Endothelial cell of umbilical vein (primary cell): ENCODE results near the gene ARL10. TPM values are rescaled to one million over a fixed set of nuclear protein-coding genes. Genes with fewer than 3 reads are reported as not detected.

Experiments used
- BruUV-seq: library from RNA; stranded (reverse); fragments of 400-500 nt; replicated peaks from 2 replicates; lab custom pipeline; 2021; lab: Mats Ljungman, UMichigan
- CTCF ChIA-PET: fragments of 300-600, 350-600 bp; sonication (Branson Sonifier 250); formaldehyde crosslinking; loops from one replicate; lab custom pipeline; 2021; ENCODE audit warnings: antibody characterized with exemption, inconsistent platforms; lab: Charles Lee
- POLR2A ChIA-PET: fragments of 300-600, 350-600 bp; sonication (Branson Sonifier 250); formaldehyde crosslinking; loops from one replicate; lab custom pipeline; 2021; ENCODE audit warnings: antibody characterized with exemption, inconsistent platforms; lab: Charles Lee
- DNase-seq: peaks from one replicate; pipeline ENCODE4 v3.0.0-alpha.2; 2011; ENCODE audit warnings: low read depth, low spot score
- FAIRE-seq: peaks from 2 replicates; lab custom pipeline; 2011; peaks lifted over from hg19 to GRCh38; lab: Jason Lieb, UNC
- H2AFZ ChIP-seq: 2 replicates; pipeline ENCODE4 v1.6.0; 2012; ENCODE audit warnings: low read depth, low read length, control low read depth, inconsistent platforms
- H3K27ac ChIP-seq: 2 replicates; pipeline ENCODE4 v1.5.1; 2011; ENCODE audit warnings: low read depth, mild to moderate bottlenecking, control low read depth, low read length, moderate library complexity; ENCODE audit not compliant: insufficient read depth
- H3K27me3 ChIP-seq, 2 experiments: 2 replicates each; pipeline versions ENCODE4 v1.6.0 to v1.6.1; 2011; ENCODE audit warnings: low read length in 2 of 2, mixed read lengths in 1 of 2; ENCODE audit not compliant: control insufficient read depth in 2 of 2, insufficient read depth in 2 of 2
- H3K36me3 ChIP-seq, 2 experiments: 2 replicates in 1 of 2; 3 replicates in 1 of 2; pipeline ENCODE4 v1.5.1; 2011; ENCODE audit warnings: low read length in 2 of 2, mild to moderate bottlenecking in 1 of 2, moderate library complexity in 1 of 2; ENCODE audit not compliant: control insufficient read depth in 2 of 2, insufficient read depth in 2 of 2; ENCODE audit errors: extremely low read depth in 1 of 2
- H3K4me1 ChIP-seq: 3 replicates; pipeline ENCODE4 v1.5.1; 2011; ENCODE audit warnings: mild to moderate bottlenecking, low read length; ENCODE audit not compliant: control insufficient read depth, insufficient read depth; ENCODE audit errors: extremely low read depth
- H3K4me2 ChIP-seq: 2 replicates; pipeline ENCODE4 v1.6.1; 2011; ENCODE audit warnings: low read length, control low read depth, mixed read lengths; ENCODE audit not compliant: insufficient read depth
- H3K4me3 ChIP-seq, 3 experiments: fragments of 200-600 bp in 1 of 3; sonication (generic), shearing (Covaris generic) in 1 of 3; replicated peaks in 1 of 3; 2 replicates each; pipeline ENCODE4 v1.5.1; 2011 to 2016; ENCODE audit warnings: control low read depth in 3 of 3, low read length in 3 of 3, mild to moderate bottlenecking in 2 of 3, inconsistent platforms in 1 of 3, low read depth in 1 of 3, moderate library complexity in 1 of 3; ENCODE audit not compliant: insufficient read depth in 1 of 3
- H3K79me2 ChIP-seq: 2 replicates; pipeline ENCODE4 v1.6.0; 2012; ENCODE audit warnings: low read length, inconsistent platforms; ENCODE audit not compliant: control insufficient read depth, insufficient read depth
- H3K9ac ChIP-seq: replicated peaks from 2 replicates; pipeline ENCODE3; 2011; ENCODE audit warnings: low read length, control low read depth; ENCODE audit not compliant: insufficient read depth; ENCODE audit errors: extremely low read depth
- H3K9me1 ChIP-seq: replicated peaks from 3 replicates; pipeline ENCODE4 v1.6.0; 2011; ENCODE audit warnings: mild to moderate bottlenecking, low read length; ENCODE audit not compliant: control insufficient read depth, insufficient read depth; ENCODE audit errors: extremely low read depth
- H3K9me3 ChIP-seq: replicated peaks from 2 replicates; pipeline ENCODE4 v1.5.1; 2012; ENCODE audit warnings: low read length, inconsistent platforms; ENCODE audit not compliant: control insufficient read depth, insufficient read depth
- H4K20me1 ChIP-seq: replicated peaks from 2 replicates; pipeline ENCODE3; 2011; ENCODE audit warnings: mild to moderate bottlenecking, low read length; ENCODE audit not compliant: control insufficient read depth, insufficient read depth; ENCODE audit errors: extremely low read depth
- CTCF ChIP-seq, 2 donors: IDR thresholded peaks; 1 replicate in 1 of 2; 2 replicates in 1 of 2; pipeline ENCODE4 v1.5.1; 2011; ENCODE audit warnings: low read length in 2 of 2, mild to moderate bottlenecking in 2 of 2, moderate library complexity in 2 of 2, control low read depth in 1 of 2, inconsistent platforms in 1 of 2, low read depth in 1 of 2; ENCODE audit not compliant: insufficient read depth in 1 of 2; ENCODE audit errors: extremely low read depth in 1 of 2
- EZH2 ChIP-seq: IDR thresholded peaks from 2 replicates; pipeline ENCODE4 v1.6.1; 2012; ENCODE audit warnings: borderline replicate concordance, low read depth, mild to moderate bottlenecking, moderate library complexity, low read length, inconsistent platforms; ENCODE audit not compliant: severe bottlenecking
- MAX ChIP-seq: IDR thresholded peaks from 2 replicates; pipeline ENCODE4 v1.6.1; 2011; ENCODE audit not compliant: insufficient read depth, insufficient read length
- MYC ChIP-seq: IDR thresholded peaks from one replicate; pipeline ENCODE4 v1.6.1; 2011; ENCODE audit warnings: mild to moderate bottlenecking, low read depth, low read length
- POLR2A ChIP-seq: IDR thresholded peaks from 2 replicates; pipeline ENCODE4 v1.6.1; 2012; ENCODE audit warnings: low read depth, mild to moderate bottlenecking, control low read depth, low read length
- POLR2AphosphoS5 ChIP-seq: IDR thresholded peaks from 2 replicates; pipeline ENCODE4 v1.6.1; 2012; ENCODE audit warnings: low read depth, mild to moderate bottlenecking, control low read depth, low read length, moderate library complexity; ENCODE audit not compliant: insufficient read depth
- dilution Hi-C: fragments of 300-500 bp; cut with MboI; formaldehyde crosslinking; loops from one replicate; pipeline ENCODE4 v1.15.0; 2019; ENCODE audit warnings: low sequenced_read_pairs; ENCODE audit not compliant: extremely low pct_ligation_motif_present
- intact Hi-C: fragments of 100-400 bp; cut with micrococcal nuclease; formaldehyde crosslinking; loops from one replicate; pipeline ENCODE4 v1.10.0; 2022
- polyA plus RNA-seq, 4 experiments: library from polyadenylated mRNA; depleted of rRNA in 3 of 4; stranded (reverse) in 3 of 4; unstranded in 1 of 4; fragments of >200 nt; gene quantifications; 2 replicates each; pipeline versions ENCODE4 v1.2.1 to v1.2.3, GENCODE V29; 2011 to 2012; ENCODE audit warnings: missing spikeins in 1 of 4
- total RNA-seq: library from RNA; stranded (reverse); gene quantifications from 2 replicates; pipeline ENCODE4 v1.2.3, GENCODE V29; 2021

ARL10 gene
- total and polyA plus RNA-seq, 2 donors (not counting 3 experiments of a cell fraction or from before 2014, with no cell fraction given): 7.7 to 20.7 TPM

- FAIRE-seq: no peak
- Histone ChIP-seq H3K79me2 (peaks cover 34% of the 10 kb centered on the region), H4K20me1 (no peaks in the 10 kb centered on the region), H3K4me1 (peaks cover 11% of the 10 kb centered on the region), H3K9me3 (no peaks in the 10 kb centered on the region), H2AFZ (no peak overlapping the region), H3K27me3 (no peaks in the 10 kb centered on the region), H3K9me1 (no peaks in the 10 kb centered on the region), H3K27ac (no peak overlapping the region), H3K36me3 (peaks cover 12 to 23% of the 10 kb centered on the region in 2 experiments), H3K4me3 (no peak overlapping the region), H3K9ac (no peak overlapping the region), H3K4me2 (no peak overlapping the region)
- dilution Hi-C loops (no loop called here), intact Hi-C loops (loop anchor here (10.0 kb wide), 1 partner anchor 1211 kb away; the partner anchor contains the start of gene TMED9)
- no peak for TF ChIP-seq POLR2A
- TF ChIP-seq MAX: no peak
- no peak for TF ChIP-seq POLR2AphosphoS5
- CTCF ChIA-PET: interaction anchor here (0.7 kb wide), 1 partner anchor 9 kb away, joined by 3 read pairs; no protein-coding TSS in a partner anchor
- no peak for DNase-seq
- POLR2A ChIA-PET: no interaction called here
- no TSS peak for BruUV-seq
These were observed 18.1 kb downstream of the ARL10 start for GRCh38 chr5:176383248-176383905.

GRCh38 chr5:176383961-176384360 lies 18.7 kb downstream of the ARL10 start:
- POLR2A ChIA-PET: no interaction called here
- no peak overlapping the region for H3K4me3 ChIP-seq
- intact Hi-C loops: loop anchor here (10.0 kb wide), 1 partner anchor 1211 kb away; the partner anchor contains the start of gene TMED9
- FAIRE-seq (no peak), DNase-seq (no peak)
- no peaks in the 10 kb centered on the region for H4K20me1 ChIP-seq
- no peak for TF ChIP-seq MAX
- TF ChIP-seq POLR2AphosphoS5: no peak
- no peak for TF ChIP-seq EZH2
- TF ChIP-seq CTCF (IDR thresholded peaks at IDR 0.05; ENCODE audit: extremely low read depth in 1 of 2, insufficient read depth in 1 of 2, low read depth in 1 of 2, low read length in 2 of 2): no peak
- TF ChIP-seq MYC: no peak
- CTCF ChIA-PET: interaction anchor here (0.7 kb wide), 1 partner anchor 9 kb away, joined by 3 read pairs; no protein-coding TSS in a partner anchor
- dilution Hi-C loops: no loop called here
- no TSS peak for BruUV-seq
- H3K27me3 ChIP-seq: no peaks in the 10 kb centered on the region
- no peaks in the 10 kb centered on the region for H3K9me3 ChIP-seq
- H3K9ac ChIP-seq: no peak overlapping the region
- H3K79me2 ChIP-seq: peaks cover 34% of the 10 kb centered on the region
- no peak overlapping the region for H3K27ac ChIP-seq
- H3K9me1 ChIP-seq: no peaks in the 10 kb centered on the region
- peaks cover 12 to 23% of the 10 kb centered on the region in 2 experiments for H3K36me3 ChIP-seq
- H3K4me1 ChIP-seq: peaks cover 11% of the 10 kb centered on the region
- H3K4me2 ChIP-seq: no peak overlapping the region
- H2AFZ ChIP-seq: no peak overlapping the region
